GM19240 (cell line): ENCODE measurements around the gene AHNAK2.
"Not testable (repeated sequence)": the region's sequence is repeated elsewhere in the genome, so short reads cannot be mapped to it uniquely, and the experiment has no call there.

Source experiments
- DNase-seq: peaks from one replicate; pipeline ENCODE4 v3.0.0; 2011; ENCODE audit warnings: low spot score; ENCODE audit not compliant: insufficient read length

The AHNAK2 gene

GRCh38 chr14:104928391-104929133 lies 49.6 kb downstream of the AHNAK2 start:
- DNase-seq = no peak

DNA sequence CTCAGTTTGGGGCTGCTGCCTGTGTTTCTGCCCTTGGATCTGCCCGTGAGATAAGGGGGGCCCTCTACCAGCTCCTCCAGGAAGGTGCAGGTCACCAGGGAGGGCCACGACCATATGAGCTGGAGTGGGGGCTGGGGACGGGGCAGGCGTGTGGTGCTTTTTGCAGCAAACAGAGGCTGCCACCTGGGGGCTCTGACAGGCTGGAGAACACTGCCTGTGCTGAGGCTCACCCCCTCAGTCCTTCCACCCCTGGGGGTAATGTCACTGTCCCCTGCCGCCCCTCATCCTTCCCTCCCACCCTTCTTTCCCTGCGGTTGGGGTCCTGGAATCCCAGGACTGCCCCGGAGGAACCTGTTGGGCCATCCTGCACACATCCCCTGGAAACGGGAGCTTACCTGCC lies 50.3 kb downstream of the AHNAK2 start:
- no peak for DNase-seq

GRCh38 chr14:104927432-104927816 lies 50.8 kb downstream of the AHNAK2 start:
- DNase-seq = no peak

DNA sequence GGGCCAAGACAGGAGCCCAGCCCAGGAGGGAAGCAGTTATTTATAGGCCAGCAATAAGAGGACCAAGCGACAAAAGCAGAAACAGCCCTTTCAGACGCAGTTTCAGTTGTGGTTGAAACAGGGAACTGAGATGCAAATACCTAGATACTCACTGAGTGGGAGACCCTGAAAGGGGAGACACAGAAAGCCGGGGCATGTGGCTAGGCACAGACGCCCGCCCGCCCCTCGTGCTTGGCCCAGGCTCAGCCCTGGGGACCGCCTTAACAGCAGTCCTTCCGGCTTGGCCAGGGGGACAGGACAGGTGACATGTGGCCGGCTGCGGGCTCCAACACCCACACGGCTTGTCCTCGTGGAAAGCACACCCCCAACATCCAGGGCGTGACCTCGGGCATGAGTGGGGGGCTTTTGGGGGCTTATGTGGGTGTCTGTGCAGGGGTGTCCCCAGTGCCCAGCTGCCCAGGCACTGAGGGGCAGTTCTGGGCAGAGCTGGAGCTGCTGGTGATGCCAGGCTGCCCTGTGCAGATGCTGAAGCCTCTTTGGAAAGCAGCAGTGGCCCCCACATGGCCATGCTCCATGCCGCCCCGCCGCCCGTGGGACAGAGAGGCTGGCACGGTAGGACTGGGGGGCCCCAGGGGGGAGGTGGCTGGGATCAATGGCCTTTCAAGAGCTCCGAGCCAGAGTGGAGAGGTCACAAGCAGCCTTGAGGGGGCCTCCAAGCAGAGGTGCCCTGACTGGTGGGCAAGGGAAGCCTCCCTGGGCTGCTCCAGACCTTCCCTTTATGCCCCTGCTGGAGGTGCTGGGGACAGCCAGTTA lies 51.3 kb downstream of the AHNAK2 start:
- peak; percentile 94 for DNase-seq

DNA sequence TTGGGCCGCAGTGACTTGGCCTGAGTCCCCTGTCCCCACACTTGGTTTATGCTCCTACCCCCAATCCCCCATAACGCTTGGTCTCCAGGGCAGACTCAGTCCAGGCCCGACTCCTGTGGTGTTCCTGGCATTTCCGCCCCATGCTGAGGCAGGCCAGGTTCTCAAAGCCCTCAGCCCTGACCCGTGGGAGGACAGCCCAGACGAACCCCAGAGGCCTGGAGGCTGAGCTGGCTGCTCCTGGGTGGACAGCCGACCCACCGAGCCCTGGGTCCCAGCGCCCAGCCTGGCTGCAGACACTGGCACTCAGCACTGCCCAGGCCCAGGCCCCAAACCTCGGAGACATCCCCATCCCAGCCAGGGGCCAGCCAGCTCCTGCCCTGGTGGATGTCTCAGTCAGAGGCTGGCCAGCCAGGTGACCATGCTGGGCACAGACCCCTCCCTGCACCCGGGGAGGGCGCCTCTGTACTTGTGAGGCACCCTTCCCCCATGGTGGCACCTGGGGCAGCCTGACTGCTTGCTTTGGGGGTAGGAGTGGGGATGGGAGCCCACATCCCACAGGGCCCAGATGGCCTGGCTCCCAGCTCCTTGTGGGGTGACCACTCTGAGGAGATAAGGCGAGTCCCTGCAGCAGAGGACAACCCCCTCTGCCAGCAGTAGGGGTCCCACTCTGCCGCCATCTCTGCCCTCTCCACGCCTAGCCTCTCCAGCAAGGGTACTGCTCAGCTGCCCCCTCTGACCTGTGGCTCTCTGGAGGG lies 52.1 kb downstream of the AHNAK2 start:
- DNase-seq = no peak

GRCh38 chr14:104925214-104925854 lies 52.8 kb downstream of the AHNAK2 start:
- no peak for DNase-seq

- no peak for DNase-seq
Observed at GRCh38 chr14:104924421-104925213, 53.6 kb downstream of the AHNAK2 start, which contains the start of gene PLD4. Gene PLD4, plus strand, starts transcription at chr14:104924879. Its CDS starts 2,262 bp downstream, at chr14:104927141.

- DNase-seq = no peak
Observed at GRCh38 chr14:104923640-104924420, 54.3 kb downstream of the AHNAK2 start.

- no peak for DNase-seq
Observed at GRCh38 chr14:104919993-104920315, 58.2 kb downstream of the AHNAK2 start.

- DNase-seq = not testable (repeated sequence)
Observed at GRCh38 chr14:104919152-104919992, 58.8 kb downstream of the AHNAK2 start.

- DNase-seq = no peak
Observed at GRCh38 chr14:104917993-104918392, 60.2 kb downstream of the AHNAK2 start.

DNA sequence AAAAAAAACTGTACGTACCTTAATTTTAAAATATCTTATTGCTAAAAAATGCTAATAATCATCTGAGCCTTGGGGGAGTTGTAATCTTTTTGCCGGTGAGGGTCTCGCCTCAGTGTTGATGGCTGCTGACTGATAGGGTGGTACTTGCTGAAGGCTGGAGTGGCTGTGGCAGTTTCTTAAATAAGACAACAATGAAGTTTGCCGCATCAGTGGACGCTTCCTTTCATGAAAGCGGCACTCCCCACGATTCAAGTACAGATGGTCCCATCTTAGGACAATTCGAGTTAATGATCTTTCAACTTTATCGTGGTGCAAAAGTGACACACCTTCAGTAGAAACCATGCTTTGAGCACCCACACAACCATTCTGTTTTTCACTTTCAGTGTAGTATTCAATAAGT lies 61.1 kb downstream of the AHNAK2 start:
- DNase-seq = no peak

- no peak for DNase-seq
Observed at GRCh38 chr14:104913435-104913834, 64.7 kb downstream of the AHNAK2 start.

DNA sequence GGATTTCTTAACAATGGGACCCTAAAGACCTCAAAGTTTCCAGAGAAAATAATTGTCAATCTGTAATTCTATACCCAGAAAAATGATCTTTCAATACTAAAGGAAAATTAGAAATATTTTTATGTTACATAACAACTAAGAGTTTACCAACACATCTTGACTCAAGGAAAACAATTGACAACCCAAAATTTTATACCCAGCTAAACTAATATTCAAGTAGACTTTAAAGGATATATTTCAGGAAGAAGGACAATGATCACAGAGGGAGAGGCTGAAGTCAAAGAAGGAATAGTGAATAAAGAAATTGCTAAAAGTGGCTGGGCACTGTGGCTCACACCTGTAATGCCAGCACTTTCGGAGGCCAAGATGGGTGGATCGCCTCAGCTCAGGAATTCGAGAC lies 66.1 kb downstream of the AHNAK2 start:
- DNase-seq = no peak

- DNase-seq = no peak
Observed at GRCh38 chr14:104908303-104908702, 69.9 kb downstream of the AHNAK2 start.

GRCh38 chr14:104905579-104905933 lies 72.6 kb downstream of the AHNAK2 start:
- DNase-seq = not testable (repeated sequence)

- DNase-seq = not testable (repeated sequence)
Observed at GRCh38 chr14:104904650-104905578, 73.3 kb downstream of the AHNAK2 start.

- DNase-seq = no peak
Observed at GRCh38 chr14:104903990-104904389, 74.2 kb downstream of the AHNAK2 start.
